ENCODE results near the gene TMEM145.

The TMEM145 gene

DNA sequence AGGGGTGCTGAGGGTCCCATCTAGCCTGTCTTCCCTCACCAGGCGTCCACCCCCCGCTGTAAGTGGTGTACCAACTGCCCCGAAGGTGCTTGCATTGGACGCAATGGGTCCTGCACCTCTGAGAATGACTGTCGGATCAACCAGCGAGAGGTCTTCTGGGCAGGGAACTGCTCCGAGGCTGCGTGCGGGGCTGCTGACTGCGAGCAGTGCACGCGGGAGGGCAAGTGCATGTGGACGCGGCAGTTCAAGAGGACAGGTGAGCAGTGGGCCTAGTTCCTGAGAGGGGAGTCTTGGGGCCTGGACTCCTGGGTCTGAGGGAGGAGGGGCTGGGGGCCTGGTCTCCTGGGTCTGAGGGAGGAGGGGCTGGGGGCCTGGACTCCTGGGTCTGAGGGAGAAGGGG lies 49.2 kb downstream of the TMEM145 start:
- H3K4me3 ChIP-seq (ENCODE audit: control insufficient read depth, low read depth, low read length): no peak overlapping the region
- TF ChIP-seq, protein P1, sequence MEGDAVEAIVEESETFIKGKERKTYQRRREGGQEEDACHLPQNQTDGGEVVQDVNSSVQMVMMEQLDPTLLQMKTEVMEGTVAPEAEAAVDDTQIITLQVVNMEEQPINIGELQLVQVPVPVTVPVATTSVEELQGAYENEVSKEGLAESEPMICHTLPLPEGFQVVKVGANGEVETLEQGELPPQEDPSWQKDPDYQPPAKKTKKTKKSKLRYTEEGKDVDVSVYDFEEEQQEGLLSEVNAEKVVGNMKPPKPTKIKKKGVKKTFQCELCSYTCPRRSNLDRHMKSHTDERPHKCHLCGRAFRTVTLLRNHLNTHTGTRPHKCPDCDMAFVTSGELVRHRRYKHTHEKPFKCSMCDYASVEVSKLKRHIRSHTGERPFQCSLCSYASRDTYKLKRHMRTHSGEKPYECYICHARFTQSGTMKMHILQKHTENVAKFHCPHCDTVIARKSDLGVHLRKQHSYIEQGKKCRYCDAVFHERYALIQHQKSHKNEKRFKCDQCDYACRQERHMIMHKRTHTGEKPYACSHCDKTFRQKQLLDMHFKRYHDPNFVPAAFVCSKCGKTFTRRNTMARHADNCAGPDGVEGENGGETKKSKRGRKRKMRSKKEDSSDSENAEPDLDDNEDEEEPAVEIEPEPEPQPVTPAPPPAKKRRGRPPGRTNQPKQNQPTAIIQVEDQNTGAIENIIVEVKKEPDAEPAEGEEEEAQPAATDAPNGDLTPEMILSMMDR (conservative IDR thresholded peaks at IDR 0.05; ENCODE audit: control insufficient read depth, insufficient read depth, low read depth, low read length): no peak
- DNase-seq (ENCODE audit: low read depth): no peak

DNA sequence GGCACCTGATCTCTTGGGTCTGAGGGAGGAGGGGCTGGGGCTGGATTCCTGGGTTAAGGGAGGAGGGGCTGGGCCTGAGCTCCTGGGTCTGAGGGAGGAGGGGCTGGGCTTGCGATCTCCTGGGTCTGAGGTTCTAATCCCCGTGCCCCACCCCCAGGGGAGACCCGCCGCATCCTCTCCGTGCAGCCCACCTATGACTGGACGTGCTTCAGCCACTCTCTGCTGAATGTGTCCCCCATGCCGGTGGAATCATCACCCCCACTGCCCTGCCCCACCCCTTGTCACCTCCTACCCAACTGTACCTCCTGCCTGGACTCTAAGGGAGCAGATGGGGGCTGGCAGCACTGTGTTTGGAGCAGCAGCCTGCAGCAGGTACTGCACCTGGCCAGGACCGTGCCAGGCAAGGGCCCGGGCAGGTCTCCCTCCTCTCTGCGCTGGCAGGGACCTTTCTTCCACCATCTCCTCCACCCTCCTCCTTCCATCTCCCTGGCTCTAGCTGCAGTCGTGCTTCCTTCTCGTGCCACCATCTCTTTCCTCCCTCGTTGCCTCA lies 49.9 kb downstream of the TMEM145 start:
- TF ChIP-seq, protein P1 (conservative IDR thresholded peaks at IDR 0.05; ENCODE audit: control insufficient read depth, insufficient read depth, low read depth, low read length): no peak
- DNase-seq (ENCODE audit: low read depth): no peak

DNA sequence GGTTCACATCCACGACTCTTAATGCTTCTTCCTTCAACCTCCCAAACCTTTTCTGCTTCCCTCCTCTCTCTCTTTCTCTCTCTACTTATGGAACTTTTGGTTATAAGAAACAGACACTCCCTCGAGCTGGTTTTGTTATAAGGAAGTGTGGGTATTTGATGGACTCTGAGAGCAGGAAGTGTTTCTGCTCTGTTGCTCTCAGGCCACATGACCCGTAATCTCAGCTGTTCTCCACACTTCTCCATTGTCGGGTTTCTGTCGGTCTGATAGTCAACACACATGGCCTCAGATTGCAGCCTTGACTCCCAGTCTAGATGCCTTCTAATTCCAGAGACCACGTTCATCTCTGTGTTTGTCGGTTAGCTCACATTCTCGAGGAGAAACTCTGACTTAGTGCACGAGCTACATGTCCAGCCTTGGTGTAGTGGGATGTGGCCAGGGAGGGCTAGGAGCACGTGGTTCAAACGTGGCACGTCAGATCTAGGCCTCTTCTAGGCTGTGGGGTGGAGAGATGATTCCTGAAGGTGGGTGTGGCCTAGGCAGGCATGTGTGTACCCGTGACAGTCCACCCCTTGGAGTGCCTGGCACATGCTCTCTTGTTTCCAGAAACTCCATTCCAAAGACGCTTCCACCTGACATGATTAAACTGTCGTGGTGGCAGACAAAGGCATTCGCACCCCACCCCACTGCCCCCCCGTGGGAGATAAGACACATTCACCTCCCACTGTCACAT lies 50.7 kb downstream of the TMEM145 start:
- TF ChIP-seq, protein P1 (conservative IDR thresholded peaks at IDR 0.05; ENCODE audit: control insufficient read depth, insufficient read depth, low read depth, low read length): no peak
- no peak for DNase-seq (ENCODE audit: low read depth)
- no peak overlapping the region for H3K4me3 ChIP-seq (ENCODE audit: control insufficient read depth, low read depth, low read length)

More for the DNA sequence above, 49.9 kb downstream of the TMEM145 start:
- no peak overlapping the region for H3K4me3 ChIP-seq (ENCODE audit: control insufficient read depth, low read depth, low read length)

DNA sequence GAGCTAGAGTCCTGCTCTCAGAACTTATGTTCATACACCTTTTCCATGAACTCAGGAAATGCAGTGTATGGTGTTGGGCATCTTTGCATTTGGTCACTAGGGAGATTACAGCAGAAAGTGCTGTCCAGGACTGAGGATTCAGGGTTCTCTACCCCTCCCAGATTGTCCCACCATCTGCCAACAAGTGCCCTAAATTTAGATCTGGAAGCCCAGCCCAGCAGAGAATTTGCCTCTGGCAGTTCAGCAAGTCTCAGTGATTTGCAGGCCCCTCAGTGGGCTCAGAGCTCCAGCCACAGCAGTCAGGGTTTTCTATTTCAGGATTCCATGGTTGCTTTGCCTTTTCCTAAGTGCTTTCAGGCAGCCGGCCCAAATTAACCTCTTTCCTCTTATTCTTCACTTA lies 53.6 kb downstream of the TMEM145 start:
- TF ChIP-seq, protein P1 (conservative IDR thresholded peaks at IDR 0.05; ENCODE audit: control insufficient read depth, insufficient read depth, low read depth, low read length): no peak
- no peak overlapping the region for H3K4me3 ChIP-seq (ENCODE audit: control insufficient read depth, low read depth, low read length)
- DNase-seq (ENCODE audit: low read depth): no peak

DNA sequence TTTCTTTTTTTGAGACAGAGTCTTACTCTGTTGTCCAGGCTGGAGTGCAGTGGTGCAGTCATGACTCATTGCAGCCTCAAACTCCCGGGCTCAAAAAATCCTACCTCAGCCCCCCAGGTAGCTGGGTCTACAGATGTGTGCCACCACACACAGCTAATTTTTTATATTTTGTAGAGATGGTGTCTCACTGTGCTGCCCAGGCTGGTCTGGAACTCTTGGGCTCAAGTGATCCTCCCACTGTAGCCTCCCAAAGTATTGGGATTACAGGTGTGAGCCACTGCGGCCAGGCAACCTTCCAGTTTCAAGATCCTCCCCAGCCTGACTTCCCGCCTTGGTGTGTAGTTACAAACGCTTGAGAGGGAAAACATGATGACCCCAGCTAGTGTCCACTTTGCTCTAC lies 54.8 kb downstream of the TMEM145 start:
- no peak for DNase-seq (ENCODE audit: low read depth)
- TF ChIP-seq, protein P1 (conservative IDR thresholded peaks at IDR 0.05; ENCODE audit: control insufficient read depth, insufficient read depth, low read depth, low read length): no peak
- no peak overlapping the region for H3K4me3 ChIP-seq (ENCODE audit: control insufficient read depth, low read depth, low read length)

DNA sequence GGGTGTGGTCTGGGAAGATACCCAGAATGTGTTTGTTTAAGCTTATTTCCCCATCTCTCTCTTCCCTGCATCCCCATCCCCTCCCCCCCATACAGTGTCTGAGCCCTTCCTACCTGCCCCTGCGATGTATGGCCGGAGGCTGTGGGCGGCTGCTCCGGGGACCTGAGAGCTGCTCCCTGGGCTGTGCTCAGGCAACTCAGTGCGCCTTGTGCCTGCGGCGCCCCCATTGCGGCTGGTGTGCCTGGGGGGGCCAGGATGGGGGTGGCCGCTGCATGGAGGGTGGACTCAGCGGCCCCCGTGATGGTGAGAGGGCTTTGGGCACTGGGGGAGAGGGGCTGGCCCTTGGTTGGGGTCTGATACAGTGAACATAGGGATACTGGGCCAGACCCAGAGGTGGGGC lies 55.3 kb downstream of the TMEM145 start:
- no peak for DNase-seq (ENCODE audit: low read depth)
- TF ChIP-seq, protein P1 (conservative IDR thresholded peaks at IDR 0.05; ENCODE audit: control insufficient read depth, insufficient read depth, low read depth, low read length): no peak
- no peak overlapping the region for H3K4me3 ChIP-seq (ENCODE audit: control insufficient read depth, low read depth, low read length)

All from fibroblast of mammary gland (primary cell).